ENCODE results near the gene LRP8. TPM values are rescaled to one million over a fixed set of nuclear protein-coding genes. Genes with fewer than 3 reads are reported as not detected.

The LRP8 gene
- total RNA-seq, 1 donor from 2014 or later: 12.8 TPM

DNA sequence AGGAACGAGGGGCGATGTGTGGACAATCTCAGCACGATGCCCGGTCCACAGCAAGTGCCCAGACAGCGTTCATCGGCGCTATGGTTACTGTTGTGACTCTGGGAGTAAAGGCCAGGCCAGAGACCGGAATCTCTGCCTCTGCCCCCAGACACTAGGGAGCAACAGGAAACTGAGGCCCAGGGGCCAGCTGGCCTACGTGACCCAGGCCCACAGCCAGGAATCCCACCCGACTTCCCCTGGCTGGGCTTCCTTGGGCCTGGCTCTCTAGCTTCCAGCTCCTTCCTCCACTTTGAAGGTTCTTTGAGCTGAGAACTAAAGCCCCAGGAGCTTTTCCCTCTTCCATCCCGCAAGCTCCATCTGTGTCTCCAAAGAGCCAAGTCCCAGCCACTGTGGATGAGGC lies 4.6 kb downstream of the LRP8 start:
- Mint-ChIP-seq H3K27ac (ENCODE audit: unreplicated experiment) (no peak overlapping the region), H3K4me1 (ENCODE audit: low read depth, unreplicated experiment) (no peaks in the 10 kb centered on the region), H3K27me3 (ENCODE audit: low read depth, unreplicated experiment) (peaks cover 5% of the 10 kb centered on the region), H3K36me3 (ENCODE audit: low read depth, unreplicated experiment) (peaks cover 9% of the 10 kb centered on the region), H3K4me3 (ENCODE audit: unreplicated experiment) (no peak overlapping the region), H3K9me3 (ENCODE audit: unreplicated experiment) (no peaks in the 10 kb centered on the region)
- peaks cover 10% of the 10 kb centered on the region for H3K36me3 ChIP-seq (ENCODE audit: insufficient read depth, low read length)
- H4K20me1 ChIP-seq (ENCODE audit: insufficient read depth, low read length): peaks cover 52% of the 10 kb centered on the region
- no peaks in the 10 kb centered on the region for H3K9me3 ChIP-seq (ENCODE audit: insufficient read depth, low read depth, low read length)
- no peak overlapping the region for H3K27ac ChIP-seq (ENCODE audit: low read depth, low read length)
- peaks cover 7% of the 10 kb centered on the region for H3K4me1 ChIP-seq (ENCODE audit: insufficient read depth, low read length)
- H2AFZ ChIP-seq (ENCODE audit: low read depth, low read length): no peak overlapping the region
- H3K4me2 ChIP-seq (ENCODE audit: low read length): no peak overlapping the region
- no peak overlapping the region for H3K4me3 ChIP-seq (ENCODE audit: insufficient read depth, low read depth, low read length)
- TF ChIP-seq EZH2 (IDR thresholded peaks at IDR 0.05; ENCODE audit: insufficient read depth, low read length): no peak
- TF ChIP-seq, protein P1, sequence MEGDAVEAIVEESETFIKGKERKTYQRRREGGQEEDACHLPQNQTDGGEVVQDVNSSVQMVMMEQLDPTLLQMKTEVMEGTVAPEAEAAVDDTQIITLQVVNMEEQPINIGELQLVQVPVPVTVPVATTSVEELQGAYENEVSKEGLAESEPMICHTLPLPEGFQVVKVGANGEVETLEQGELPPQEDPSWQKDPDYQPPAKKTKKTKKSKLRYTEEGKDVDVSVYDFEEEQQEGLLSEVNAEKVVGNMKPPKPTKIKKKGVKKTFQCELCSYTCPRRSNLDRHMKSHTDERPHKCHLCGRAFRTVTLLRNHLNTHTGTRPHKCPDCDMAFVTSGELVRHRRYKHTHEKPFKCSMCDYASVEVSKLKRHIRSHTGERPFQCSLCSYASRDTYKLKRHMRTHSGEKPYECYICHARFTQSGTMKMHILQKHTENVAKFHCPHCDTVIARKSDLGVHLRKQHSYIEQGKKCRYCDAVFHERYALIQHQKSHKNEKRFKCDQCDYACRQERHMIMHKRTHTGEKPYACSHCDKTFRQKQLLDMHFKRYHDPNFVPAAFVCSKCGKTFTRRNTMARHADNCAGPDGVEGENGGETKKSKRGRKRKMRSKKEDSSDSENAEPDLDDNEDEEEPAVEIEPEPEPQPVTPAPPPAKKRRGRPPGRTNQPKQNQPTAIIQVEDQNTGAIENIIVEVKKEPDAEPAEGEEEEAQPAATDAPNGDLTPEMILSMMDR (IDR thresholded peaks at IDR 0.05; ENCODE audit: insufficient read depth, low read depth, low read length): no peak
- FAIRE-seq (no peak), DNase-seq (ENCODE audit: low read depth) (no peak)
- H3K79me2 ChIP-seq (ENCODE audit: insufficient read depth, low read length): no peaks in the 10 kb centered on the region
- no peak overlapping the region for H3K9ac ChIP-seq (ENCODE audit: low read length)
- no peaks in the 10 kb centered on the region for H3K27me3 ChIP-seq (ENCODE audit: insufficient read depth, low read length)

- TF ChIP-seq, protein P1 (IDR thresholded peaks at IDR 0.05; ENCODE audit: insufficient read depth, low read depth, low read length): no peak
- TF ChIP-seq EZH2 (IDR thresholded peaks at IDR 0.05; ENCODE audit: insufficient read depth, low read length): no peak
- Histone ChIP-seq H3K79me2 (ENCODE audit: insufficient read depth, low read length) (no peaks in the 10 kb centered on the region), H3K4me1 (ENCODE audit: insufficient read depth, low read length) (peaks cover 7% of the 10 kb centered on the region), H3K9me3 (ENCODE audit: insufficient read depth, low read depth, low read length) (no peaks in the 10 kb centered on the region), H3K36me3 (ENCODE audit: insufficient read depth, low read length) (peaks cover 10% of the 10 kb centered on the region), H3K9ac (ENCODE audit: low read length) (no peak overlapping the region), H3K27ac (ENCODE audit: low read depth, low read length) (no peak overlapping the region), H4K20me1 (ENCODE audit: insufficient read depth, low read length) (peaks cover 63% of the 10 kb centered on the region), H2AFZ (ENCODE audit: low read depth, low read length) (no peak overlapping the region), H3K4me3 (ENCODE audit: insufficient read depth, low read depth, low read length) (no peak overlapping the region), H3K27me3 (ENCODE audit: insufficient read depth, low read length) (no peaks in the 10 kb centered on the region), H3K4me2 (ENCODE audit: low read length) (no peak overlapping the region)
- DNase-seq (ENCODE audit: low read depth) (no peak), FAIRE-seq (no peak)
- Mint-ChIP-seq H3K4me1 (ENCODE audit: low read depth, unreplicated experiment) (no peaks in the 10 kb centered on the region), H3K27me3 (ENCODE audit: low read depth, unreplicated experiment) (peaks cover 5% of the 10 kb centered on the region), H3K36me3 (ENCODE audit: low read depth, unreplicated experiment) (peaks cover 11% of the 10 kb centered on the region), H3K4me3 (ENCODE audit: unreplicated experiment) (no peak overlapping the region), H3K9me3 (ENCODE audit: unreplicated experiment) (no peaks in the 10 kb centered on the region), H3K27ac (ENCODE audit: unreplicated experiment) (peak overlapping the region; percentile 47)
These were observed 5.9 kb downstream of the LRP8 start for GRCh38 chr1:53321776-53322602.

- Mint-ChIP-seq H3K4me1 (ENCODE audit: low read depth, unreplicated experiment) (peaks cover 2% of the 10 kb centered on the region), H3K9me3 (ENCODE audit: unreplicated experiment) (no peaks in the 10 kb centered on the region), H3K27ac (ENCODE audit: unreplicated experiment) (peak overlapping the region; percentile 47), H3K27me3 (ENCODE audit: low read depth, unreplicated experiment) (peaks cover 5% of the 10 kb centered on the region), H3K4me3 (ENCODE audit: unreplicated experiment) (no peak overlapping the region), H3K36me3 (ENCODE audit: low read depth, unreplicated experiment) (peaks cover 11% of the 10 kb centered on the region)
- H3K27me3 ChIP-seq (ENCODE audit: insufficient read depth, low read length): no peaks in the 10 kb centered on the region
- H4K20me1 ChIP-seq (ENCODE audit: insufficient read depth, low read length): peaks cover 67% of the 10 kb centered on the region
- no peaks in the 10 kb centered on the region for H3K79me2 ChIP-seq (ENCODE audit: insufficient read depth, low read length)
- no peak overlapping the region for H2AFZ ChIP-seq (ENCODE audit: low read depth, low read length)
- H3K4me3 ChIP-seq (ENCODE audit: insufficient read depth, low read depth, low read length): no peak overlapping the region
- no peak for FAIRE-seq
- no peak for DNase-seq (ENCODE audit: low read depth)
- TF ChIP-seq, protein P1 (IDR thresholded peaks at IDR 0.05; ENCODE audit: insufficient read depth, low read depth, low read length): no peak
- no peak for TF ChIP-seq EZH2 (IDR thresholded peaks at IDR 0.05; ENCODE audit: insufficient read depth, low read length)
- H3K27ac ChIP-seq (ENCODE audit: low read depth, low read length): no peak overlapping the region
- no peaks in the 10 kb centered on the region for H3K9me3 ChIP-seq (ENCODE audit: insufficient read depth, low read depth, low read length)
- peaks cover 7% of the 10 kb centered on the region for H3K4me1 ChIP-seq (ENCODE audit: insufficient read depth, low read length)
- H3K9ac ChIP-seq (ENCODE audit: low read length): no peak overlapping the region
- no peak overlapping the region for H3K4me2 ChIP-seq (ENCODE audit: low read length)
- H3K36me3 ChIP-seq (ENCODE audit: insufficient read depth, low read length): peaks cover 10% of the 10 kb centered on the region
These were observed 6.5 kb downstream of the LRP8 start for GRCh38 chr1:53321366-53321765.

All from astrocyte (in vitro differentiated cells and primary cell).